ENCODE data around the gene RGCC.
"Not testable (repeated sequence)": the region's sequence is repeated elsewhere in the genome, so short reads cannot be mapped to it uniquely, and the experiment has no call there.

GRCh38 chr13:41504657-41505056 is 47.3 kb downstream of the RGCC start:
- TF ChIP-seq, protein P1, sequence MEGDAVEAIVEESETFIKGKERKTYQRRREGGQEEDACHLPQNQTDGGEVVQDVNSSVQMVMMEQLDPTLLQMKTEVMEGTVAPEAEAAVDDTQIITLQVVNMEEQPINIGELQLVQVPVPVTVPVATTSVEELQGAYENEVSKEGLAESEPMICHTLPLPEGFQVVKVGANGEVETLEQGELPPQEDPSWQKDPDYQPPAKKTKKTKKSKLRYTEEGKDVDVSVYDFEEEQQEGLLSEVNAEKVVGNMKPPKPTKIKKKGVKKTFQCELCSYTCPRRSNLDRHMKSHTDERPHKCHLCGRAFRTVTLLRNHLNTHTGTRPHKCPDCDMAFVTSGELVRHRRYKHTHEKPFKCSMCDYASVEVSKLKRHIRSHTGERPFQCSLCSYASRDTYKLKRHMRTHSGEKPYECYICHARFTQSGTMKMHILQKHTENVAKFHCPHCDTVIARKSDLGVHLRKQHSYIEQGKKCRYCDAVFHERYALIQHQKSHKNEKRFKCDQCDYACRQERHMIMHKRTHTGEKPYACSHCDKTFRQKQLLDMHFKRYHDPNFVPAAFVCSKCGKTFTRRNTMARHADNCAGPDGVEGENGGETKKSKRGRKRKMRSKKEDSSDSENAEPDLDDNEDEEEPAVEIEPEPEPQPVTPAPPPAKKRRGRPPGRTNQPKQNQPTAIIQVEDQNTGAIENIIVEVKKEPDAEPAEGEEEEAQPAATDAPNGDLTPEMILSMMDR (IDR thresholded peaks at IDR 0.05 in 8 of 11, conservative IDR thresholded peaks at IDR 0.05 in 3 of 11): not testable (repeated sequence)
- TF ChIP-seq POLR2A, POLR2AphosphoS5 (IDR thresholded peaks at IDR 0.05): not testable (repeated sequence)

Measured in spleen (tissue), 7 donors.